ENCODE results near the gene OR13C2.
"Not testable (repeated sequence)": the region's sequence is repeated elsewhere in the genome, so short reads cannot be mapped to it uniquely, and the experiment has no call there.

Gene OR13C2, protein sequence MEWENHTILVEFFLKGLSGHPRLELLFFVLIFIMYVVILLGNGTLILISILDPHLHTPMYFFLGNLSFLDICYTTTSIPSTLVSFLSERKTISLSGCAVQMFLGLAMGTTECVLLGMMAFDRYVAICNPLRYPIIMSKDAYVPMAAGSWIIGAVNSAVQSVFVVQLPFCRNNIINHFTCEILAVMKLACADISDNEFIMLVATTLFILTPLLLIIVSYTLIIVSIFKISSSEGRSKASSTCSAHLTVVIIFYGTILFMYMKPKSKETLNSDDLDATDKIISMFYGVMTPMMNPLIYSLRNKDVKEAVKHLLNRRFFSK

DNA sequence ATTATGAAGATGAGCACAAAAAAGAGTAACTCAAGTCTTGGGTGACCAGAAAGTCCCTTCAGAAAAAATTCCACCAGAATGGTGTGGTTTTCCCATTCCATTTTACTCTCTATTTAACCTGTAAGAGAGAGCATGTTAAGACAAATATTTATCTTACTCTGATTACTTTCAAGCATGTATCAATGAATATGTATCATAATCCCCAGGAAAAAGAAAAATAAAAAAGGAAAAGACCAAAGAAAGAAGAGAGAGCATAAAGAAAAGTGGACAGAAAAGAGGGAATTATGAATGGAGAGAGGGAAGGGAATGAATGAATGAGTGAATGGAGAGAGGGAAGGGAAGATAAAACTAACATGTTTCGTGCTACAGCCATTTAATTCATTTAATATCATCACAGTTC lies at the start of gene OR13C2:
TSS of gene OR13C2 (minus strand) at position 101 of the 400 bp plus-strand sequence. CDS start at position 101, 0 bp downstream.
- DNase-seq: not testable (repeated sequence)

DNA sequence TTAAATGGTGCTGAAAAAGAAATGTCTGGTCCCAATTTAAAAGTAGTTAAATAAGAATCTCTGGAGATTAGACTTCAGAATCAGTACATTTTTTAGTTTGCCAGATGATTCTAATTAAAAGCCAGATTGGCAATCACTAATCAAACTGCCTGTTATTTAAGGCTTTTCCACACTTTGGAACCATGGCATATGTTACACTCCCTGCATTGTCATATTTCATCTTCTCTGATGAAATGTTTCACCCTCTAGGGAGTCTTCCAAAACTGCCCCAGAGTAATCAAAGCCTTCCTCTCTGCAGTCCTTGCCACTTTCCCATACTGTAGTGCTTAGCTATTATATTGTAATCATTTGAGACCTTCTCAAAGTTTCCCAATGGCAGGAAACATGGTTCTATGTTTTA lies 30.0 kb upstream of the OR13C2 start:
- DNase-seq: no peak

DNA sequence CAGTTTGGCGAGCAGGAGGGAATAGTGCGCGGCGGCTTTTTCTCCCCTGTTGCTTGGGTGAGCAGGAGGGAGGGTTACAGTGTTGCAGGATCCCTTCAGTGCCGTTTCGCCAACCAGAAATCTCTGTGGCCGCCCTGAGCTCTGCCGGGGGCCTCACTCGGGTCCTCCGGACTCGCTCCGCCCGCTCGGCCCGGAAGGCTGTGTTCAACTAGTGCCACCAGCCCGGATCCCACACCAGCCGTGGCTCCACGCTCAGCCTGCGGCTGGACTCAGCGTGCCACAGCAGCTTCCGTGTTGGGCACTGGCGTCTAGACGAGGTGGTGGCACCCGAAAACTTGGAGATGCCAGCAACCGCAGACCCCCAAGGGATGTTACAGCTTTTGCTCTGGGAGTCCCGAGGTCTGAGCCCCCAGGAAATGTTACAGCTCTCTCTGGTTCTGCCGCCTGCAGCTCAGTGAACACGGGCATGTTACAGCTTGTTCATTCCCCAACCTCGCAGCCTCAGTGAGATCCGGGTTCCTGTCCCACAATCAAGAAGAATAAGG lies 28.6 kb upstream of the OR13C2 start:
- DNase-seq: no peak

DNA sequence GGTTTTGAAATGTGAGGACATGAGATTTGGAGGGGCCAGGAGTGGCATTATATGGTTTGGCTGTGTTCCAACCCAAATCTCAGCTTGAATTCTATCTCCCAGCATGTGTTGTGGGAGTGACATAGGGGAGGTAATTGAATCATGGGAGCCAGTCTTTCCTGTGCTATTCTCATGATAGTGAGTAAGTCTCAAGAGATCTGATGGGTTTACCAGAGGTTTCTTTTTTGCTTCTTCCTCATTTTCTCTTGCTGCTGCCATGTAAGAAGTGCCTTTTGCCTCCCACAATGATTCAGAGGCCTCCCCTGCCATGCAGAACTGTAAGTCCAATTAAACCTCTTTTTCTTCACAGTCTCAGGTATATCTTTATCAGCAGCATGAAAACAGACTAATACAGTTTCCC lies 20.5 kb upstream of the OR13C2 start:
- not testable (repeated sequence) for DNase-seq

DNA sequence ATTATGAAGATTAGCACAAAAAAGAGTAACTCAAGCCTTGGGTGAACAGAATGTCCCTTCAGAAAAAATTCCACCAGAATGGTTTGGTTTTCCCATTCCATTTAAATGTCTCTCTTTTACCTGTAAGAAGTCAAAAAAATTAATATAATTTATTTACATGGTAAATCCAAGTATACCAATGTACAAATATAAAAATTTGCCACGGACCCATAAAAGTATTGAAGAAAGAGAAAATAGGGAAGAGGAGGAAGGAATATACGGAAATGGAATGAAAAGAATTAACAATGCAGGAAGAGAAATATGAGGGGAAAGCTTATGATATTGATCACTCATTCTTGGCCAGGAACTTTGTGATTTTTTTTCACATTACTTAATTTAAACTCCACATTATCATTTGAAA lies 12.7 kb upstream of the OR13C2 start, which contains the start of gene OR13C9:
TSS of gene OR13C9 (minus strand) at position 101 of the 400 bp plus-strand sequence. CDS start at position 101, 0 bp downstream.
- DNase-seq: no peak

DNA sequence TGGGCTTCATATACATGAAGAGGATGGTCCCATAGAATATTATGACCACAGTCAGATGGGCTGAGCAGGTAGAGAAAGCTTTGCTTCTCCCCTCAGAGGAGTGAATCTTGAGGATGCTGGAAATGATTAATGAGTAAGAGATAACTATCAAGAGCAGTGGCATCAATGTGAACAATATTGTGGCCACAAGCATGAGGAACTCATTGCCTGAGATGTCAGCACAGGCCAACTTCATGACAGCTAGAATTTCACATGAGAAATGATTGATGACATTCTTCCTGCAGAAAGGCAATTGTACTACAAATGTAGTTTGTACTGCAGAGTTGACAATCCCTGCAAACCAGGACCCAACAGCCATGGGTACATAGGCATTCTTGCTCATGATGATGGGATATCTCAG lies 12.0 kb upstream of the OR13C2 start:
- DNase-seq: no peak

DNA sequence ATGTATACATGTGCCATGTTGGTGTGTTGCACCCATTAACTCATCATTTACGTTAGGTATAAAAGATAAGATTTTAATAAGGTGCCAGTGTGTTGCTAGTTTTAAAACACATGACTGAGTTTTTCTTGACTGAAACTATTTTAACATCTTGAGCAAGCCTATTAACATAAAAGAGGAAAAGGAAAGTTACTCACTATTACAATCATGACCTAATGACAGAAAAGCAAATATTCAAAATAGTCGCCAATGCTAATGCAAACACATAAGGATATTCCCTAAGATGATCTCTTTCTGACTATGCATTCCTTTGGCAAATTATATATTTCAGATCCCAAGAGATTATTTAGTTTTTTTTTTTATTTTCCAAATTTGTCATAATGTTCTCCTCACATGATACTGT lies 5.8 kb upstream of the OR13C2 start:
- DNase-seq: no peak

DNA sequence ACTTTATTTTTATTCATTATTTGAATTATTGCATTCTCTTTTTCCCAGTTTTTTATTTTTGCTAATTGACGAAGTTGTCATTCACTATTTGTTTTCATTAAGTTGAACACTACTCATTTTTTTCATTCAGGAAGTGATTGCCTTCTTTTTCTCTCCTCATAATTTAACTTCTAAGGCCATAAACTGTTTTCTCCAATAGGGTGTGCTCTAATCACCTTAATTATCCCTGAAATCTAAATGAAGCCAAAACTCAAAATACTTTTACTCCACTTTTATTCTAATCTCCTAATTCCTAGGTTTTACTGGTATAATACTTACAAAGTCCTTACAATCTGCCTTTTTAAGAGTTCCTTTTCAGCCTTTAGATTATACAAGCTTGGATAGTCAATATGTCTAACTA lies 2.9 kb upstream of the OR13C2 start:
- no peak for DNase-seq

DNA sequence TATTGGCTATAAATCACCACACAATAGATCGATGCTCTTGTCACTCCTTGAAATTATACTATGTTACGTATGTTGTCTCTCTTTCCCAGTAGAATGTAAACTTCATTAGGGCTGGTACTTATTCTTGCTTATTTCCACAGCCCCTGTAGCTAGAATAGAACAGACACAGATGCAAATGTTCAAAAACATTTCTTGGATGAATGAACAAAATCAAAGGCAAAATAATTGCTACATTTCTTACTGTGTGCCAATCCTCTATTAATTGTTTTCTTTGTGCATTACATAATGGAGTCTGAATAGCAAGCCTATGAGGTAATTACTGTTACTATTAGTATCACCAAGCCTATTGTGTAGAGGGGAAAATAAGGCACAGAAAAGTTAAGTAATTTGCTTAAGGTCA lies 725 bp upstream of the OR13C2 start:
- no peak for DNase-seq

DNA sequence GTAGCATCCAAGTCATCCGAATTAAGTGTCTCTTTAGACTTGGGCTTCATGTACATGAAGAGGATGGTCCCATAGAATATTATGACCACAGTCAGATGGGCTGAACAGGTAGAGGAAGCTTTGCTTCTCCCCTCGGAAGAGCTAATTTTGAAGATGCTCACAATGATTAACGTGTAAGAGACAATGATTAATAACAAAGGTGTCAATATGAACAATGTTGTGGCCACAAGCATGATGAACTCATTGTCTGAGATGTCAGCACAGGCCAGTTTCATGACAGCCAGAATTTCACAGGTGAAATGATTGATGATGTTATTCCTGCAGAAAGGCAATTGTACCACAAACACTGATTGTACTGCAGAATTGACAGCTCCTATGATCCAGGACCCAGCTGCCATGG lies 626 bp downstream of the OR13C2 start:
- DNase-seq: no peak

DNA sequence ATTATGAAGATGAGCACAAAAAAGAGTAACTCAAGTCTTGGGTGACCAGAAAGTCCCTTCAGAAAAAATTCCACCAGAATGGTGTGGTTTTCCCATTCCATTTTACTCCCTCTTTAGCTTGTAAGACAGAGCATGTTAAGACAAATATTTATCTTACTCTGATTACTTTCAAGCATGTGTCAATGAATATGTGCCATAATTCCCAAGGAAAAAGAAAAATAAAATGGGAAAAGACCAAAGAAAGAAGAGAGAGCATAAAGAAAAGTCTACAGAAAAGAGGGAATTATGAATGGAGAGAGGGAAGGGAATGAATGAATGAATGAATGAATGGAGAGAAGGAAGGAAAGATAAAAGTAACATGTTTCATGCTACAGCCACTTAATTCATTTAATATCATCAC lies 6.1 kb downstream of the OR13C2 start, which contains the start of gene OR13C5:
TSS of gene OR13C5 (minus strand) at position 101 of the 400 bp plus-strand sequence. CDS start at position 101, 0 bp downstream.
- not testable (repeated sequence) for DNase-seq

DNA sequence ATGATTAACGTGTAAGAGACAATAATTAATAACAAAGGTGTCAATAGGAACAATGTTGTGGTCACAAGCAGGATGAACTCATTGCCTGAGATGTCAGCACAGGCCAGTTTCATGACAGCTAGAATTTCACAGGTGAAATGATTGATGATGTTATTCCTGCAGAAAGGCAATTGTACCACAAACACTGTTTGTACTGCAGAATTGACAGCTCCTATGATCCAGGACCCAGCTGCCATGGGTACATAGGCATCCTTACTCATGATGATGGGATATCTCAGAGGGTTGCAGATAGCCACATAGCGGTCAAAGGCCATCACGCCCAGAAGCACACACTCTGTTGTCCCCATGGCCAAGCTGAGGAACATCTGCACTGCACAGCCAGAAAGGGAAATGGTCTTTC lies 6.7 kb downstream of the OR13C2 start:
- not testable (repeated sequence) for DNase-seq

DNA sequence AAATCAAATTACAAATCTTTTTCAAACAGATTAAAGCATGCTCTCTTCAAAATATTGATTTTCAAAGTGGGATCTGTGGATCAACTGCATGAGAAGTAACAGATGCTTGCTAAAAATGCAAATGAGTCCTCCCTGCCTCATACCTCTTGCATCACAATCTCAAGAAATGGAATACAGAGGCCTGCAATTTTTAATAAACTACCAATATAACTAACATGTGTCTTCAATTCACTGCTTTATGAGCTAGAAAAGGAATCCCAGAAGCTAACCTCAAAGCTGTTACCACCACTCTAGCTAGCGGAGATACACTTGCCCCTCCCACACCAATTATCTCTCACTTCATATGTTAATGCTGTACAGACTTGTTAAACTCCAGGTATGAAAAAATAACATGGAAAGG lies 15.8 kb downstream of the OR13C2 start:
- DNase-seq: no peak

DNA sequence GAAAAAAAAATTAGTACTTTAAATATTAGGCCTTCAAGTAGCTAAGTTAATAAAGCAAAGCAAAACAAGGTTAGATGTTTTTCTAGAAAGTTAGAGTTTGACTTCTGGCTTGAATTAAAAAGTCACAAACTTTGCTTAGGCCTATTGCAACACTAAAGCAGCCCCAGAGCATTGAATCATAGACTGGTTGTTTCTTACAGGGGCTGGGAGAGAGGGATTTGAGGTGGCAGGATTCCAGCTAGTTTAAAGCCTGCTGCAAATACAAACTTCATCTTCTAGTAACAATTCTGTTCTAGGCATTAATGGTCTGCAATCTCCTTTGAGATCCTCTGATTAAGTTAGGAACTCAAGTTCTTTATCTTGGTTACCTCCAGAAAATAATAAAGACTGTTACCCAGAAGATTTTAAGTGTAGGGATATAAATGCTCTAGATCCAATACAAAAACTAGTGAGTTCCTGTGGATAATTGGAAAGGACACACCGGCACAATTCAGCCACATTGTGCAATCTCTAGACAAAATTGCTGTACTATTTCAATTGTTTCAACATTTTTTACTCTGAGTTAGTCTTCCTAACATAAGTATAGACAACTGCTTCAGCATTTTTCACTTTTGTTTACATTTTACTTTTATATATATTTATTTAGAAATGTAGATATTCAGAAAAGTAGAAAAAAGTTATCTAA lies 18.8 kb downstream of the OR13C2 start:
- DNase-seq: no peak

DNA sequence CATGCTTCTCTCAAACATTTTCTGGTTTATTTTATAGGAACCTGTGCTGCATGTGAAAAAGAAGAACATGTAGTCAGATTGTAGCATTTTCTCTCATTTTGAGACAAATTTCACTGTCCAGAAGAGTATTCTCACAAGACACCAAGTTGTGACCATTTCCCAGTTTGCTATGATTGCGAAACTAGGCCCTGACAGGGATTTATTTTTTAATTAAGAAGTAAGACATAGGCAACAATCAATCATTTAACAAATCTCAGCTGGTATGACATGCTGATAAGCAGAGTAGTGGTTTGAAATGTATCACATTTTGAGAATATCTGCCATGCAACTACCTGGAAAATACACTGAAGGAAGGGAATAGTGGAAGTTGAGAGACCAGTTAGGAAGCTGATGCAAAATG lies 24.9 kb downstream of the OR13C2 start:
- DNase-seq: no peak

DNA sequence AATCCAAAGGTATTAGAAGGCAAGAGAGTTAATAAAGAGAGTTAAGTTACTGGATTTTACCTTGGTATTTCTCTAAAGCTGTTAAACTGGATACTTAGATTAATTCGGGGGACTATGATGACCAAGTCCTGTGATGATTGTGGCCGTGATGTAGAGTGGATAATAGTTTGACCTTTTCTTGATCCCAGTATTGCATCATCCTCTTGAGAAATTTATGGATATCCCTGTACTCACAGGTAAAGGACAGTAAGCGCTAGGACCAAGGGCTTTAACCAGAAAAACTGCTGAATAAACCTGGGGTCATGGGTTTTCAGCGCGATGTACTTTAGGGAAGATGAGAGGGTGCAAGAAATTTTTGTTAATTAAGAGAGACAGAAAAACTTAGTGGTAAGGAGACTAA lies 28.2 kb downstream of the OR13C2 start:
- no peak for DNase-seq

DNA sequence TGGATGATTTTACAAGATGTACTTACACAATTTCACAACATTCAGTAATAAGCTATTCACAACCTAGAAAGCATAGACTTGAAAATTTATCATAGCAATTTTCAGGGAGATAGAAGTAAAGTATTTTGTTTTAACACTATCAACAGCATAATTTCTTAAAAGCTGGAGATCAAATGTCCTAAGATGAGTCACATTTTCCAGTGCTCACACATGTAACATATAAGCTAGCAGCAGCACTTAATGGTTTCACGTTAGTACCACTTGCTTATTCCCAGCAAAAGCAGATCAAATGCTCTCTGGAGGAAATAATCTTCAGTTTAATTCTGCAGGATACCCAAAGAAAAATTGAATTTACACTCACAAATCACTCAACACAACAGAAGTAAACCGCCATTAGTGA lies 30.0 kb downstream of the OR13C2 start:
- no peak for DNase-seq

DNA sequence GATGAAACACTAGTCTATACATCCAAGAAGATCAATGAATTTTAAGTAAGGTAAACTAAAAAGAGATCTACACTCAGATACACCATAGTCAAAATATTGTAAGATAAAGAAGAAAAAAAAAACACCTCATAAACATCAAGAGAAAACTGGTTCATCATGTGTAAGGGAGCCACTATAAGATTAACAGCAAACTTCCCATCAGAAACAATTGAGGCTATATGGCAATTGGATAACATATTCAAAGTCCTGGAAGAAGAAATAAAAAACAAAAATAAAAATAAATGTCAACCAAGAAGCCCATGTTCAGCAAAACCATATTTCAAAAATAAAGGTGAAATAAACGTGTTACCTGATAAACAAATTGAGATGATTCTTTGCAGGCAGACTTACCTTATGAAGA lies 32.8 kb downstream of the OR13C2 start:
- no peak for DNase-seq

DNA sequence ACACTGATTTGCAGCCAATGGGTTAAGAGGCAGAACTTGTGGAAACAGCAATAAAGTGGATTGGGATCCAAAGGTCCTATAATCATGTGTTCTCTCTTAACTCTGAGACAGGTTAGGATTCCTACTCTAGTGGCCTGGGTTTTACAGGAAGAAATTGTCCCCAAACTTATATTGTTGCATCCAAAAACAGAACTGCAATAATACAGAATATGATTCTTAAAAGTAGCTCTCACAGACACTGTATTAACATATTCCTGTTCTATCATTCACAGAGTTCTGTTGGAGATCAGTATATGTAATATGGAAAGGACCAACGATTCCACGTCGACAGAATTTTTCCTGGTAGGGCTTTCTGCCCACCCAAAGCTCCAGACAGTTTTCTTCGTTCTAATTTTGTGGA lies 36.6 kb downstream of the OR13C2 start, which contains the start of gene OR13C8:
TSS of gene OR13C8 (plus strand) at position 301 of the 400 bp plus-strand sequence. CDS start at position 301, 0 bp downstream.
- DNase-seq: no peak

DNA sequence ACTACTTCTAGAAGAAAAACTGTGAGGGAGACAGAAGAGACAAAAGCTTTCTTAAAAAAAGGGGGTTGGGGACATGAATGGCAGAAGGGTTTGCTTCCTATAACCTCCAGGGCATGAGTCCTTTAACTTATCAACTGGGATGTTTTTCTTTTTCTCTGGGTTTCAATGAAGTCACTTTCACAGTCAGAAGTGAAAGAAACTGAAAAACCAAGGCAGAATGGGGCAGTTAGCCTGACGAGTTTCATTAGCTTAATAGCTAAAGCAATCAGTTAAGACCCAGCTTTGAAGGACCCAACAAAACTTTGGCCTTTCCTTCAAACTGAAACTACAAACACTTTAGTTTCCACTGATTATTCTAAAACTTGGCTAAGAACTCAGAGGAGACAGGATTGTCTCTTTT lies 41.1 kb downstream of the OR13C2 start:
- no peak for DNase-seq

DNA sequence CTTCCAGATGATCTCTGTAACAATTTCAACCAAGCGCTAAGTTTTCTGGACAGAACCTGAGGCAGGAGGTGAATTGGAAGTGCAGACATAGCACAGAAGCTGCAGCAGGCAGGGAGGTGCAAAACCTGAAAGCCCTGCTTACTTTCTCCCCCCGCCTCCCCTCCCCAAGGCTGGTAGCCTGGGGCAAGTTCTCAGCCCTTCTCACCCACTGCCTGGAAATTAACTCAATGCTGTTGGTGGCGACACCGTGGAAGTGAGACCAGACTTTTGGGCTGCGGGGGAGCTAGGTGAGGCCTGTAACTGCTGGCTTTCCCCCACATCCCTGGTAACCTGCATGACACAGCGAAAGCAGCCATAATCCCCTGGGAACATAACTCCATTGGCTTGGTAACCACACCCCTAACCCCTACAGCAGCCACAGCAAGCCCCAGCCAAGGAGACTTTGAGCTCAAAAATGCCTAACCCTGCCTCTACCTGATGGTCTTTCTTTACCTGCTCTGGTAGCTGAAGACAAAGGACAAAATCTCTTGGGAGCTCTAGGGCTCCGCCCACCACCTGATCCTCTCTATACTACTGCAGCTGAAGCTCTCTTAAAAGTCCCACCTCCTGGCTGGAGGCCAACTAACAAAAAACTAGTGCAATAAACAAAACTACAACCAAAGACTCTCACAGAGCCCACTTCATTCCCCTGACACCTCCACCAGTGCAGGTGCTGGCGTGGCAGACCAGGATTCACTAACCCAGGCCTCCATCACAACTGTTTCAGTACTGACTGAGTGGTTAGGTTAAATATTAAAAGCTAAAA lies 48.4 kb downstream of the OR13C2 start:
- DNase-seq: no peak

DNA sequence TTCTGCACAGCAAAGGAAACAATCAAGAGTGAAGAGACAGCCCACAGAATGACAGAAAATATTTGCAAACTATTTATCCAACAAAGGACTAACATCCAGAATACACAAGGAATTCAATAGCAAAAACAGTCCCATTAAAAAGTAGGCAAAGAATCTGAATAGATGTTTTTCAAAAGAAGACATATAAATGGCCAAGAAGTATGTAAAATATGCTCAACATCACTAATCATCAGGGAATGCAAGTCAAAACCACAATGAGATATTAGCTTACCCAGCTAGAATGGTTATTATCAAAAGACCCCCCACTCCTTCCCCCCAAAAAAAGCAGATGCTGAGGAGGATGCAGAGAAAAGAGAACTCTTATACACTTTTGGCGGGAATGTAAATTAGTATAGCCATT lies 49.9 kb downstream of the OR13C2 start:
- no peak for DNase-seq
